GM19468 (cell line): Measurements from ENCODE around the gene REEP5.
"Not testable (repeated sequence)": the region's sequence is repeated elsewhere in the genome, so short reads cannot be mapped to it uniquely, and the experiment has no call there.

Experiments
- ATAC-seq: cut with Tn5 transposase; IDR thresholded peaks from one replicate; pipeline ENCODE4 v1.9.1; 2021; ENCODE audit warnings: mild to moderate bottlenecking, moderate library complexity, moderate number of reproducible peaks; ENCODE audit not compliant: unreplicated experiment; ENCODE audit errors: extremely low read depth

The REEP5 gene

GRCh38 chr5:112895682-112896081, 26.3 kb downstream of the REEP5 start:
- ATAC-seq = no peak

- ATAC-seq = no peak
These were observed 29.3 kb downstream of the REEP5 start for GRCh38 chr5:112892776-112893175.

DNA sequence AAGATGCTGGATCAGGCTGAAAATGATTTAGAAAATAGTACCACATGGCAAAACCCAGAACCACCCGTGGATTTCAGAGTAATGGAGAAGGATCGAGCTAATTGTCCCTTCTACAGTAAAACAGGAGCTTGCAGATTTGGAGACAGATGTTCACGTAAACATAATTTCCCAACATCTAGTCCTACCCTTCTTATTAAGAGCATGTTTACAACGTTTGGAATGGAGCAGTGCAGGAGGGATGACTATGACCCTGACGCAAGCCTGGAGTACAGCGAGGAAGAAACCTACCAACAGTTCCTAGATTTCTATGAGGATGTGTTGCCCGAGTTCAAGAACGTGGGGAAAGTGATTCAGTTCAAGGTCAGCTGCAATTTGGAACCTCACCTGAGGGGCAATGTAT, 30.0 kb downstream of the REEP5 start:
- ATAC-seq = not testable (repeated sequence)

GRCh38 chr5:112886975-112887374, 35.1 kb downstream of the REEP5 start:
- no peak for ATAC-seq

DNA sequence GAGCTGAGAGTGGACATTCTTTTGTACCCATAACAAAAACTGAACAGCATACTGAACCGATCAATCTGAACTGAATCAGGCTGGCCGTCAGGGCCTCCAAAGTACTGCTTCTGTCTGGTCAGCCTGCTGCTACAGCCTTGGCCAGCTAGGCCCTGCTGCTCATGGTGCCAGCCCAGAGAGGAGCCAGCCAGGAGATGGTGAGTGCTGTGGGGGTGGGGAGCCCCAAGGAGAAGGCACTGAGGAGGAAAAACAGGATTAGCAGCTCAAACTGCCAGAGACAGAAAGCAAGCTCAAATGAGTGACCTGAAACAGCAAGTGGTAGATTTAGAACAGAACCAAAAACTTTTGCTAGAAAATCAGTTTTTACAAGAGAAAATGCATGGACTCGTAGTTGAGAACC, 37.0 kb downstream of the REEP5 start:
- no peak for ATAC-seq

GRCh38 chr5:112883192-112883591, 38.8 kb downstream of the REEP5 start:
- no peak for ATAC-seq

DNA sequence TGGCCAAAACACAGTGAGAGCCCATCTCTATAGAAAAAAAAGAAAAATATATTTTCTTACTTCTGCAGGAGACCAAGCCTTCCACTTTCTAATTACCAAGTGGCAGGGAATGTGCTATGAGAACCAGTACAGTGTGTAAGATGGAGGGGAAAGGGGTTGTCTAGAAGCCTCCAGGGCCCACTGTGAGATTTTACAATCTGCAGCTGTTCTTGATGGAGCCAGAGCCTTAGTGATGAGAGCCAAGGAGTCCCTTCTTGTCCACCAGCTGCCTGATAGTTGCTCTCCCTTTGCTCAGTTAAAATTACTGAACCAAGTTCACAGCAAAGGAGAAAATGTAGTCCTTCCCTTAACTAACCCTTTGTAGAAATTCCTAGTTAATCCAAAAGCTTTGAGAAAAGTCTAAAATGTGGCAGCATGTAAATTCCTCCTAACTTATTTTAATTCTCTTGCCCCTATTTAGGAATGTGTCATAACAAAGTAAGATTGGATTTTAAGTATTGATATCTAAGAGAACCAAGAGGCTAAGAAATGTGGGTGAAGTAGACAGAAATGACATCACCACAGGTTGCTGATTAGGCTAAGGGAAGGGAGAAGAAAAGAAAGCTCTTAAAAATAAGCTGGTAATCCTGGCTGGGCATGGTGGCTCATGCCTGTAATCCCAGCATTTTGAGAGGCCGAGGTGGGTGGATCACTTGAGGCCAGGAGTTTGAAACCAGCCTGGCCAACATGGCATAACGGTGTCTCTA, 41.6 kb downstream of the REEP5 start:
- no peak for ATAC-seq

DNA sequence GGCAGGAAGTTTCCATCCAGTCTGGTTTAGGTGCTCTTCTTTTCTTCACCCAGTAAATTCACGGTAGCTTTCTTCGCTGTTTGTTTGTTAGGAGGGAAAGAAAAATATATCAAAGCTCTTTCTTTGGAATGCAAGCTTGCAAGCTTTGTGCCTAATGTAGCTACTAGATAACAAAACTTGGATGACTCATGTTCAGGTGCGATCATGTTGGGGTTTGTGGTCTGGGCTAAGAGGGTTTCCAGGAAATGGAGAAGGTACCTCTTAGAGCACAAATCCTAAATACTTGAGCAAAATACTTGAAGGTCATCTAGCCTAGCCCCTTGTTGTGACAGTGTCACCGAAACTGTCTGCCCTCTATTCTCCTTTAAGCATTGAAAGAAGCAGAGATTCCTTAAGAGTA, 43.3 kb downstream of the REEP5 start:
- ATAC-seq = no peak

GRCh38 chr5:112878101-112878500, 43.9 kb downstream of the REEP5 start:
- ATAC-seq = no peak

DNA sequence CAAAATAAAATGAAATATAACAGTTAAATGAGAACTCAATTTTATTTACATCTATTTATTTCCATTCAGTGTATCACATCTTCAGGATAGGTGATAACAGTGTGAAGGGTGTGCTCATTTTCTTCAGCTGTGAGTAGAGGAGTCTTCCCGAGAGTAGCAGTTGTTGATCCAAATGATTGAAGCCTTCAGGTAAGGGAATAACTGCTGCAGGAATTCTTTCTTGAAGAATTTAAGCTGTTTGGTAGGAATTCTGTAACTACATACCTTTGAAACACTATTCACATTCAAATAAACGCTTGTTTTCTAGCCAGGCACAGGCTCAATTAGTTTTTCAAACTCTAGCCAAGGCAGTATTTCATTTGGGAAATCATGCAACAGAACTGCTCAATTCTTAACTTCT, 45.7 kb downstream of the REEP5 start:
- ATAC-seq = no peak

DNA sequence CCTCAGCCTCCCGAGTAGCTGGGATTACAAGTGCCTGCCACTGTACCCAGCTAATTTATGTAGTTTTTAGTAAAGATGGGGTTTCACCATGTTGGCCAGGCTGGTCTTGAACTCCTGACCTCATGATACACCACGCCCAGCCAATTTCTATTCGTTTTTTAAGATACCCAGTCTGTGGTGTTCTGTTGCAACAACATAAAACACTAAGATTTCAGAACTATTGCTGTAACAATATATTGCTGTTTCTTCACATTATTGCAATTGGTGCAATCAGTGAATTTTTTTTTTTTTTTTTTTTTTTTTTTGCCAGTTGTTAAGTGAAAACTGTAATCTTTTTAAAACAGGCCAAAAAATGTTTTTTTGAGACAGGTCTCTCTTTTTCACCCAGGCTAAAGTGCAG, 51.1 kb downstream of the REEP5 start:
- ATAC-seq = no peak

DNA sequence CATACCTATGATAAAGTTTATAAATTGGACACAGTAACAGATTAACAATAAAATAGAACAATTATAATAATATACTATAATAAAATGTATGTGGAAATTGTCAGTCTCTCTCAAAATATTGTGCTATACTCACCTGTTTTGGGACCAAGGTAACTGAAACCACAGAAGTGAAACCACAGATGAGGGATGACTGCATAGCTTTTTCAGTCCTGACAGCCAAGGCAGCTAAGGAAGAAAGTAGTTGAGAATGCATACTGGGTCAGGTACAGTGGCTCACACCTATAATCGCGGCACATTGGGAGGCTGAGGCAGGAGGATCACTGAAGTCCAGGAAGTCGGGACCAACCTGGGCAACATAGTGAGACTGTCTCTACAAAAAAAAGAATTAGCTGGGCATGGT, 52.1 kb downstream of the REEP5 start:
- ATAC-seq = peak; percentile 55

- no peak for ATAC-seq
These were observed 54.6 kb downstream of the REEP5 start for GRCh38 chr5:112867411-112867810.

GRCh38 chr5:112866739-112867138, 55.3 kb downstream of the REEP5 start:
- ATAC-seq = no peak

- ATAC-seq = no peak
These were observed 56.9 kb downstream of the REEP5 start for GRCh38 chr5:112865128-112865527.

DNA sequence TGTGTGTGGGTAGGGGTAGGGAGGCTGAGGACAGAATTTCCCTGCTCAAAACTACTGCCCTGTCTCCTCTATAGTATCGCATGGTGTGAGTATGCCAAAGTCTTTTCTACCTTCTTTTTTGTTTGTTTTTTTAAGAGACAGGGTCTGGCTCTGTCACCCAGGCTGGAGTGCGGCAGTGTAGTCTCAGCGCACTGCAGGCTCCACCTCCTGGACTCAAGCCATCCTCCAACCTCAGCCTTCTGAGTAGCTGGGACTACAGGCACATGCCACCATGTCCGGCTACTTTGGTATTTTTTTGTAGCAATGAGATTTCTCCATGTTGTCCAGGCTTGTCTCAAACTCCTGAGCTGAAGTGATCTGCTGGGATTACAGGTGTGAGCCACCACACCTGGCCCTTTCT, 58.5 kb downstream of the REEP5 start:
- ATAC-seq = no peak

- no peak for ATAC-seq
These were observed 59.9 kb downstream of the REEP5 start for GRCh38 chr5:112862085-112862484.

- ATAC-seq = no peak
These were observed 60.4 kb downstream of the REEP5 start for GRCh38 chr5:112861638-112861985.

- peak; percentile 96 for ATAC-seq
These were observed 60.9 kb downstream of the REEP5 start, which contains the start of gene SRP19 for GRCh38 chr5:112860929-112861637. Gene SRP19, plus strand, starts transcription at chr5:112861287. Its CDS starts 90 bp downstream, at chr5:112861377.

GRCh38 chr5:112860571-112860928, 61.5 kb downstream of the REEP5 start:
- not testable (repeated sequence) for ATAC-seq

DNA sequence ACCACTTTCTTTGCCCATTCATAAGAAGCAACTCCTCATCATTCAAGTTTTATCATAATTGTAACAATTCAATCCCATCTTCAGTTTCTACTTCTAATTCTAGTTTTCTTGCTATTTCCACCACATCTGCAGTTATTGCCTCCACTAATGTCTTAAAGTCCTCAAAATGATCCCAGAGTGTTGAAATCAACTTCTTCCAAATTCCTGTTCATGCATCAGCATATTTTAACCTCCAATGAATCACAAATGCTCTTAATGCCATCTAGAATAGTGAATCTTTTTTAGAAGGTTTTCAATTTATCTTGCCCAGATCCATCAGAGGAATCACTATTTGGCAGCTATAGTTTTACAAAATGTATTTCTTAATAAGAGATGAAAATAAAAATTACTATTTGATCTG, 64.2 kb downstream of the REEP5 start:
- ATAC-seq = no peak

- ATAC-seq = no peak
These were observed 67.4 kb downstream of the REEP5 start for GRCh38 chr5:112854651-112855050.
